HL-60 (cell line): ENCODE results near the gene HSD17B1.

Experiments used
- DNase-seq, 2 experiments: peaks; one replicate each; pipeline ENCODE4 v3.0.0-alpha.2; 2010 to 2020; ENCODE audit warnings: low read depth in 1 of 2, low spot score in 1 of 2
- H3K27ac ChIP-seq: fragments of 250-450 bp; sonication (Bioruptor Pico); replicated peaks from 2 replicates; pipeline ENCODE4 v1.5.1; 2020; ENCODE audit warnings: mild to moderate bottlenecking, moderate library complexity
- H3K27me3 ChIP-seq: fragments of 250-450 bp; sonication (Bioruptor Pico); 2 replicates; pipeline ENCODE4 v1.5.1; 2021; ENCODE audit warnings: mild to moderate bottlenecking, moderate library complexity; ENCODE audit not compliant: insufficient read depth, poor library complexity, severe bottlenecking
- H3K4me3 ChIP-seq: replicated peaks from 2 replicates; pipeline ENCODE4 v1.5.1; 2011; ENCODE audit warnings: mild to moderate bottlenecking, control low read depth, low read length; ENCODE audit not compliant: insufficient read depth
- GABPA ChIP-seq: IDR thresholded peaks from 2 replicates; pipeline ENCODE4 v1.6.1; 2012; ENCODE audit warnings: low read depth
- POLR2AphosphoS5 ChIP-seq: IDR thresholded peaks from 2 replicates; pipeline ENCODE4 v1.6.1; 2012; ENCODE audit warnings: low read depth
- SPI1 ChIP-seq: IDR thresholded peaks from 2 replicates; pipeline ENCODE4 v1.6.1; 2012; ENCODE audit warnings: low read depth, mild to moderate bottlenecking, borderline replicate concordance
- microRNA-seq: library from miRNA; unstranded; fragments of <30 nt; microRNA quantifications from one replicate; pipeline ENCODE4, GENCODE V29; 2018
- TF ChIP-seq, protein P1 (sequence below): IDR thresholded peaks from one replicate; pipeline ENCODE4 v1.5.1; 2011; ENCODE audit warnings: low read length, control low read depth, inconsistent platforms; ENCODE audit not compliant: insufficient read depth
- TF ChIP-seq, protein P2 (sequence below): IDR thresholded peaks from 2 replicates; pipeline ENCODE4 v1.6.1; 2012; ENCODE audit warnings: low read depth; ENCODE audit not compliant: insufficient replicate concordance

Gene HSD17B1

DNA sequence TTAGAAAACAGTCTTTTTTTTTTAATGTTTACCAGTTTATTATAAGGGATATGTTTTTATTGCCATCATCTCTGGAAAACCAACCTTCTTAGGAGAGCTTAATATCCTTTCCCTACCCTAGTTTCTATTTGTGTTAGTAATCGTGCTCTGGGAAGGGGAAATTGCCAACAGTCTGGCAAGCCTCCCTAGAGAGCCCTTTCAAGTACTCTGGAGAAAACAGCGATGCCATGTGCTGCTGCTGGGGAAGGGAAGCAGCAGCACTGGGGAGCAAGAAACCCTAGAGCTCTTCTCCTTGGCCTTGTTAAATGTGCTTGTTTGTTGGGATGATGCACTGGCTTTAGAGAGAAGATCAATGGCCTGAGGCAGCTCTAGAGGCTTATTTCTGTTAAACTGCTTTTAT lies 46.2 kb downstream of the HSD17B1 start:
- no peak overlapping the region for H3K27ac ChIP-seq
- no peak for DNase-seq
- TF ChIP-seq POLR2AphosphoS5, result no peak
- no peak for TF ChIP-seq GABPA
- H3K27me3 ChIP-seq, result no peaks in the 10 kb centered on the region
- no peak overlapping the region for H3K4me3 ChIP-seq

DNA sequence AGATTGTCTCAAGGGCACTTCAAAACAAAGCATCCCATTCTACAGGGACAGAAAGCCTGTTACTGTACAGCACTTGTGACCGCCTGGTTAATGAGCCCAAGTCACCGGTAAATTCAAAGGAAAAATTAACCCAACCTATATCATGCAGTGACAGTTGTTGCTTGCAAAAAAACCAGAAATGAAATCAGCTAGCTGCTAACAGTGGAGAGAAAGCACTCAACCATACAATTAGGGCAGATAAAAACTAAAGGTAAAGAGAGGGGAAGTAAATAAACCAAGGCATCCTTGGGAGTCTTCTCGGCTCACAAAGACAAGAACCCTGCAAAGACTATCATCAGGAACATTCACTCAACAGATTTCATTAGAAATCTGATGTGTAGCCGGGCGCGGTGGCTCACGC lies 50.6 kb downstream of the HSD17B1 start:
- H3K27ac ChIP-seq, result no peak overlapping the region
- H3K4me3 ChIP-seq, result no peak overlapping the region
- H3K27me3 ChIP-seq, result no peaks in the 10 kb centered on the region
- TF ChIP-seq, protein P1, sequence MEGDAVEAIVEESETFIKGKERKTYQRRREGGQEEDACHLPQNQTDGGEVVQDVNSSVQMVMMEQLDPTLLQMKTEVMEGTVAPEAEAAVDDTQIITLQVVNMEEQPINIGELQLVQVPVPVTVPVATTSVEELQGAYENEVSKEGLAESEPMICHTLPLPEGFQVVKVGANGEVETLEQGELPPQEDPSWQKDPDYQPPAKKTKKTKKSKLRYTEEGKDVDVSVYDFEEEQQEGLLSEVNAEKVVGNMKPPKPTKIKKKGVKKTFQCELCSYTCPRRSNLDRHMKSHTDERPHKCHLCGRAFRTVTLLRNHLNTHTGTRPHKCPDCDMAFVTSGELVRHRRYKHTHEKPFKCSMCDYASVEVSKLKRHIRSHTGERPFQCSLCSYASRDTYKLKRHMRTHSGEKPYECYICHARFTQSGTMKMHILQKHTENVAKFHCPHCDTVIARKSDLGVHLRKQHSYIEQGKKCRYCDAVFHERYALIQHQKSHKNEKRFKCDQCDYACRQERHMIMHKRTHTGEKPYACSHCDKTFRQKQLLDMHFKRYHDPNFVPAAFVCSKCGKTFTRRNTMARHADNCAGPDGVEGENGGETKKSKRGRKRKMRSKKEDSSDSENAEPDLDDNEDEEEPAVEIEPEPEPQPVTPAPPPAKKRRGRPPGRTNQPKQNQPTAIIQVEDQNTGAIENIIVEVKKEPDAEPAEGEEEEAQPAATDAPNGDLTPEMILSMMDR, result no peak
- no peak for TF ChIP-seq SPI1
- TF ChIP-seq, protein P2, sequence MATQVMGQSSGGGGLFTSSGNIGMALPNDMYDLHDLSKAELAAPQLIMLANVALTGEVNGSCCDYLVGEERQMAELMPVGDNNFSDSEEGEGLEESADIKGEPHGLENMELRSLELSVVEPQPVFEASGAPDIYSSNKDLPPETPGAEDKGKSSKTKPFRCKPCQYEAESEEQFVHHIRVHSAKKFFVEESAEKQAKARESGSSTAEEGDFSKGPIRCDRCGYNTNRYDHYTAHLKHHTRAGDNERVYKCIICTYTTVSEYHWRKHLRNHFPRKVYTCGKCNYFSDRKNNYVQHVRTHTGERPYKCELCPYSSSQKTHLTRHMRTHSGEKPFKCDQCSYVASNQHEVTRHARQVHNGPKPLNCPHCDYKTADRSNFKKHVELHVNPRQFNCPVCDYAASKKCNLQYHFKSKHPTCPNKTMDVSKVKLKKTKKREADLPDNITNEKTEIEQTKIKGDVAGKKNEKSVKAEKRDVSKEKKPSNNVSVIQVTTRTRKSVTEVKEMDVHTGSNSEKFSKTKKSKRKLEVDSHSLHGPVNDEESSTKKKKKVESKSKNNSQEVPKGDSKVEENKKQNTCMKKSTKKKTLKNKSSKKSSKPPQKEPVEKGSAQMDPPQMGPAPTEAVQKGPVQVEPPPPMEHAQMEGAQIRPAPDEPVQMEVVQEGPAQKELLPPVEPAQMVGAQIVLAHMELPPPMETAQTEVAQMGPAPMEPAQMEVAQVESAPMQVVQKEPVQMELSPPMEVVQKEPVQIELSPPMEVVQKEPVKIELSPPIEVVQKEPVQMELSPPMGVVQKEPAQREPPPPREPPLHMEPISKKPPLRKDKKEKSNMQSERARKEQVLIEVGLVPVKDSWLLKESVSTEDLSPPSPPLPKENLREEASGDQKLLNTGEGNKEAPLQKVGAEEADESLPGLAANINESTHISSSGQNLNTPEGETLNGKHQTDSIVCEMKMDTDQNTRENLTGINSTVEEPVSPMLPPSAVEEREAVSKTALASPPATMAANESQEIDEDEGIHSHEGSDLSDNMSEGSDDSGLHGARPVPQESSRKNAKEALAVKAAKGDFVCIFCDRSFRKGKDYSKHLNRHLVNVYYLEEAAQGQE, result no peak
- no peak for TF ChIP-seq GABPA
- TF ChIP-seq POLR2AphosphoS5, result no peak
- DNase-seq, result no peak

Small RNA genes lying within 50 kb of the gene (microRNA-seq; reads per million reads assigned to microRNA genes)
- gene MIR5010, result 17.2 reads per million, percentile 44 among the genes with 10 or more reads in this experiment
